GM12878 (cell line): ENCODE results near the gene NFE2L3. TPM values are rescaled to one million over a fixed set of nuclear protein-coding genes. Genes with fewer than 3 reads are reported as not detected.
"Not testable (repeated sequence)": the region's sequence is repeated elsewhere in the genome, so short reads cannot be mapped to it uniquely, and the experiment has no call there.

Experiments
- ATAC-seq: fragments of 200-7000 bp; cut with Tn5 transposase; 3 replicates; pipeline ENCODE4 v1.9.1; 2020; ENCODE audit warnings: mild to moderate bottlenecking, moderate library complexity
- BruUV-seq: library from RNA; stranded (reverse); fragments of 400-500 nt; replicated peaks from 2 replicates; lab custom pipeline; 2021; lab: Mats Ljungman, UMichigan
- CTCF ChIA-PET: fragments of 300-600 bp; sonication (Branson Sonifier 250); formaldehyde crosslinking; extraction: SDS; loops from one replicate; lab custom pipeline; 2021; ENCODE audit warnings: inconsistent platforms; lab: Yijun Ruan, JAX
- POLR2A ChIA-PET: fragments of 350-600 bp; formaldehyde crosslinking; extraction: SDS; loops from one replicate; lab custom pipeline; 2021; ENCODE audit warnings: inconsistent platforms; lab: Charles Lee
- RAD21 ChIA-PET: fragments of 300-600 bp; sonication (Branson Sonifier 250); formaldehyde crosslinking; loops from one replicate; lab custom pipeline; 2023; ENCODE audit warnings: antibody characterized with exemption; ENCODE audit not compliant: unreplicated experiment; lab: Charles Lee
- SMC1A ChIA-PET: fragments of 300-600 bp; sonication (Branson Sonifier 250); formaldehyde crosslinking; loops from one replicate; lab custom pipeline; 2023; ENCODE audit not compliant: unreplicated experiment, uncharacterized antibody; lab: Charles Lee
- DNase-seq: peaks from one replicate; pipeline ENCODE4 v3.0.0-alpha.2; 2011; ENCODE audit warnings: low read depth, low spot score
- FAIRE-seq: peaks from 3 replicates; lab custom pipeline; 2011; peaks lifted over from hg19 to GRCh38; lab: Jason Lieb, UNC
- H2AFZ ChIP-seq: 2 replicates; pipeline ENCODE4 v1.6.0; 2011; ENCODE audit warnings: low read depth, low read length, control low read depth; ENCODE audit not compliant: control insufficient read depth
- H3K27ac ChIP-seq: 2 replicates; pipeline ENCODE4 v1.5.1; 2011; ENCODE audit warnings: control low read depth; ENCODE audit not compliant: control insufficient read depth, insufficient read depth
- H3K27me3 ChIP-seq, 2 experiments: replicated peaks in 1 of 2; 2 replicates each; pipeline versions ENCODE4 v1.6.0 to v1.6.1; 2011; ENCODE audit warnings: low read length in 1 of 2; ENCODE audit not compliant: control insufficient read depth in 2 of 2, insufficient read depth in 2 of 2
- H3K36me3 ChIP-seq, 2 experiments: 2 replicates each; pipeline ENCODE4 v1.5.1; 2011; ENCODE audit warnings: low read length in 1 of 2; ENCODE audit not compliant: control insufficient read depth in 2 of 2, insufficient read depth in 2 of 2
- H3K4me1 ChIP-seq: 2 replicates; pipeline ENCODE4 v1.6.1; 2011; ENCODE audit warnings: mild to moderate bottlenecking, low read length, moderate library complexity, mixed read lengths; ENCODE audit not compliant: control insufficient read depth, insufficient read depth
- H3K4me2 ChIP-seq: 2 replicates; pipeline ENCODE4 v1.6.0; 2011; ENCODE audit warnings: control low read depth; ENCODE audit not compliant: control insufficient read depth, insufficient read depth
- H3K4me3 ChIP-seq: fragments of 200-600 bp; sonication (generic); 2 replicates; pipeline ENCODE4 v1.5.1; 2016
- H3K79me2 ChIP-seq: 2 replicates; pipeline ENCODE4 v1.6.0; 2011; ENCODE audit warnings: low read length; ENCODE audit not compliant: control insufficient read depth, insufficient read depth
- H3K9ac ChIP-seq: 2 replicates; pipeline ENCODE4 v1.8.0; 2011; ENCODE audit warnings: low read length, control low read depth, mixed read lengths; ENCODE audit not compliant: control insufficient read depth, insufficient read depth
- H3K9me3 ChIP-seq: replicated peaks from 3 replicates; pipeline ENCODE4 v1.5.1; 2011; ENCODE audit warnings: mild to moderate bottlenecking, low read length; ENCODE audit not compliant: control insufficient read depth, insufficient read depth
- H4K20me1 ChIP-seq: 2 replicates; pipeline ENCODE4 v1.6.0; 2011; ENCODE audit not compliant: control insufficient read depth, insufficient read depth
- WGBS: methylation state at CpG from one replicate; pipeline ENCODE4 v1.1.6; 2016; ENCODE audit warnings: low lambda C conversion rate; ENCODE audit not compliant: insufficient replicate concordance, insufficient coverage; ENCODE audit errors: missing lambda C conversion rate; 5-methylcytosine and 5-hydroxymethylcytosine counted together
- in situ Hi-C: fragments of 300-500 bp; cut with MboI; formaldehyde crosslinking; loops from 9 replicates; pipeline ENCODE4 v1.14.3; 2018; ENCODE audit warnings: mixed read lengths
- intact Hi-C: fragments of 100-400 bp; cut with micrococcal nuclease; formaldehyde crosslinking; loops from one replicate; pipeline ENCODE4 v1.14.2; 2022; ENCODE audit not compliant: unreplicated experiment
- polyA plus RNA-seq, 11 experiments: library from polyadenylated mRNA; depleted of rRNA in 4 of 11; unstranded in 6 of 11; stranded (reverse) in 5 of 11; fragments of >200 nt; fragmentation: Nextera tagmentation in 4 of 11; fragmentation: Illumina TruSeq in 1 of 11; extraction: Ambion mirVana in 4 of 11; extraction: Trizol in 1 of 11; gene quantifications; 1 replicate in 1 of 11; 2 replicates in 10 of 11; pipeline versions ENCODE4 v1.2.1 to v1.2.3, GENCODE V29; 2011 to 2016; ENCODE audit warnings: inconsistent platforms in 2 of 11, missing spikeins in 2 of 11, low read depth in 1 of 11
- total RNA-seq, 4 experiments: library from RNA; depleted of rRNA in 3 of 4; stranded (reverse); fragments of >200 nt in 3 of 4; fragmentation: Illumina TruSeq in 1 of 4; extraction: Trizol in 1 of 4; gene quantifications; 2 replicates each; pipeline versions ENCODE4 v1.2.1 to v1.2.3, GENCODE V29; 2013 to 2021

The NFE2L3 gene
- total and polyA plus RNA-seq, 10 of the 15 experiments (the other 5 are each of a cell fraction or from before 2014, with no cell fraction given): 4.4 to 34.9 (median 13.0) TPM

- intact Hi-C loops, DNase-seq, H3K27me3 ChIP-seq, H3K36me3 ChIP-seq, H3K79me2 ChIP-seq, FAIRE-seq, BruUV-seq, H3K27ac ChIP-seq, SMC1A ChIA-PET, in situ Hi-C loops, POLR2A ChIA-PET, H3K4me3 ChIP-seq, H4K20me1 ChIP-seq, H3K9me3 ChIP-seq, H3K9ac ChIP-seq, CTCF ChIA-PET, H2AFZ ChIP-seq, RAD21 ChIA-PET, H3K4me2 ChIP-seq, H3K4me1 ChIP-seq, ATAC-seq: not testable (repeated sequence)
- 100% methylated on average over 10 of the region's 26 CpGs for WGBS
Measured at GRCh38 chr7:26176696-26177095, 24.7 kb downstream of the NFE2L3 start.

DNA sequence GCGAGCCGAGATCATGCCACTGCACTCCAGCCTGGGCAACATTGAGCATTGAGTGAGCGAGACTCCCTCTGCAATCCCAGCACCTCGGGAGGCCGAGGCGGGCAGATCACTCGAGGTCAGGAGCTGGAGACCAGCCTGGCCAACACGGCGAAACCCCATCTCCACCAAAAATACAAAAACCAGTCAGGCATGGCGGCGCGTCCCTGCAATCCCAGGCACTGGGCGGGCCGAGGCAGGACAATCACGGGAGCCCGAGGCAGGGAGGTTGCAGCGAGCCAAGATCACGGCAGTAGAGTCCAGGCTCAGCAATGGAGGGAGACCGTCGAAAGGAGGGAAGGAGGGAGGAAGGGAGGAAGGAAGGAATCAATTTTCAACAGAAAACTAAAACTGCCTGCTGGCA lies 25.3 kb downstream of the NFE2L3 start:
- H2AFZ ChIP-seq, H3K9ac ChIP-seq, in situ Hi-C loops, H3K27me3 ChIP-seq, POLR2A ChIA-PET, H3K4me1 ChIP-seq, H4K20me1 ChIP-seq, H3K4me2 ChIP-seq, BruUV-seq, ATAC-seq, H3K9me3 ChIP-seq, SMC1A ChIA-PET, H3K4me3 ChIP-seq, DNase-seq, intact Hi-C loops, H3K27ac ChIP-seq, FAIRE-seq, CTCF ChIA-PET, H3K79me2 ChIP-seq, H3K36me3 ChIP-seq, RAD21 ChIA-PET: not testable (repeated sequence)
- 96% methylated on average over 18 of the region's 20 CpGs for WGBS
